ENCODE results near the gene PIMREG. TPM values are rescaled to one million over a fixed set of nuclear protein-coding genes. Genes with fewer than 3 reads are reported as not detected.

The PIMREG gene
- total RNA-seq: 1 to 10 TPM; 3.9 to 9.2 TPM

- Mint-ChIP-seq H3K27me3 (peaks cover 11 to 16% of the 10 kb centered on the region in 2 donors), H3K4me1 (ENCODE audit: low read depth in 2 of 2) (peaks cover 12 to 13% of the 10 kb centered on the region in 2 donors), H3K27ac (peak within 1 kb of the TSS; percentile 48 to 88), H3K36me3 (no peaks in the 10 kb centered on the region), H3K9me3 (no peaks in the 10 kb centered on the region), H3K4me3 (peak within 1 kb of the TSS; percentile 92)
- DNase-seq (ENCODE audit: low spot score) (peak; percentile 95), ATAC-seq (peak; percentile 96 to 97)
Observed at GRCh38 chr17:6443692-6444570, at the start of gene PIMREG. TSS of gene PIMREG (plus strand) at chr17:6444455. CDS start at chr17:6445111, 656 bp downstream.

- no peak for ATAC-seq
Observed at GRCh38 chr17:6398955-6399354, 45.3 kb upstream of the PIMREG start.

GRCh38 chr17:6402258-6402657 lies 42.0 kb upstream of the PIMREG start:
- Mint-ChIP-seq H3K27ac (no peak overlapping the region), H3K9me3 (no peaks in the 10 kb centered on the region), H3K4me1 (ENCODE audit: low read depth in 2 of 2) (no peaks in the 10 kb centered on the region), H3K27me3 (peaks cover 12 to 18% of the 10 kb centered on the region in 2 donors), H3K4me3 (no peak overlapping the region), H3K36me3 (no peaks in the 10 kb centered on the region)
- ATAC-seq (no peak), DNase-seq (ENCODE audit: low spot score) (no peak)

More at GRCh38 chr17:6398955-6399354, 45.3 kb upstream of the PIMREG start:
- H3K4me1 Mint-ChIP-seq (ENCODE audit: low read depth in 2 of 2): no peaks in the 10 kb centered on the region
- no peak overlapping the region for H3K4me3 Mint-ChIP-seq
- peaks cover 15 to 27% of the 10 kb centered on the region in 2 donors for H3K27me3 Mint-ChIP-seq
- H3K36me3 Mint-ChIP-seq: no peaks in the 10 kb centered on the region
- DNase-seq (ENCODE audit: low spot score): no peak
- H3K27ac Mint-ChIP-seq: no peak overlapping the region
- no peaks in the 10 kb centered on the region for H3K9me3 Mint-ChIP-seq

GRCh38 chr17:6408276-6408675 lies 36.0 kb upstream of the PIMREG start:
- H3K4me1 Mint-ChIP-seq (ENCODE audit: low read depth in 2 of 2): no peaks in the 10 kb centered on the region
- H3K4me3 Mint-ChIP-seq: no peak overlapping the region
- H3K27me3 Mint-ChIP-seq: peaks cover 21 to 22% of the 10 kb centered on the region in 2 donors
- DNase-seq (ENCODE audit: low spot score) (no peak), ATAC-seq (no peak)
- H3K9me3 Mint-ChIP-seq: no peaks in the 10 kb centered on the region
- no peak overlapping the region for H3K27ac Mint-ChIP-seq
- no peaks in the 10 kb centered on the region for H3K36me3 Mint-ChIP-seq

GRCh38 chr17:6408735-6409134 lies 35.5 kb upstream of the PIMREG start:
- Mint-ChIP-seq H3K36me3 (no peaks in the 10 kb centered on the region), H3K27ac (no peak overlapping the region), H3K27me3 (peaks cover 16 to 23% of the 10 kb centered on the region in 2 donors), H3K9me3 (no peaks in the 10 kb centered on the region), H3K4me3 (no peak overlapping the region), H3K4me1 (ENCODE audit: low read depth in 2 of 2) (no peaks in the 10 kb centered on the region)
- ATAC-seq (no peak), DNase-seq (ENCODE audit: low spot score) (no peak)

GRCh38 chr17:6413065-6413464 lies 31.2 kb upstream of the PIMREG start:
- no peaks in the 10 kb centered on the region for H3K36me3 Mint-ChIP-seq
- ATAC-seq: no peak
- H3K9me3 Mint-ChIP-seq: no peaks in the 10 kb centered on the region
- H3K4me1 Mint-ChIP-seq (ENCODE audit: low read depth in 2 of 2): no peaks in the 10 kb centered on the region
- DNase-seq (ENCODE audit: low spot score): no peak
- H3K27me3 Mint-ChIP-seq: peaks cover 14 to 17% of the 10 kb centered on the region in 2 donors
- no peak overlapping the region for H3K27ac Mint-ChIP-seq
- H3K4me3 Mint-ChIP-seq: no peak overlapping the region

GRCh38 chr17:6415616-6416015 lies 28.6 kb upstream of the PIMREG start:
- Mint-ChIP-seq H3K27me3 (peaks cover 14 to 19% of the 10 kb centered on the region in 2 donors), H3K9me3 (no peaks in the 10 kb centered on the region), H3K4me1 (ENCODE audit: low read depth in 2 of 2) (no peaks in the 10 kb centered on the region), H3K27ac (no peak overlapping the region), H3K36me3 (no peaks in the 10 kb centered on the region), H3K4me3 (no peak overlapping the region)
- ATAC-seq (no peak), DNase-seq (ENCODE audit: low spot score) (no peak)

- Mint-ChIP-seq H3K9me3 (no peaks in the 10 kb centered on the region), H3K4me3 (no peak overlapping the region), H3K27me3 (peaks cover 19 to 23% of the 10 kb centered on the region in 2 donors), H3K27ac (no peak overlapping the region), H3K4me1 (ENCODE audit: low read depth in 2 of 2) (peaks cover 0 to 3% of the 10 kb centered on the region in 2 donors), H3K36me3 (no peaks in the 10 kb centered on the region)
- ATAC-seq (no peak), DNase-seq (ENCODE audit: low spot score) (no peak)
Observed at GRCh38 chr17:6420173-6420641, 24.0 kb upstream of the PIMREG start.

GRCh38 chr17:6421700-6422604 lies 22.3 kb upstream of the PIMREG start:
- H3K36me3 Mint-ChIP-seq: no peaks in the 10 kb centered on the region
- no peak overlapping the region for H3K4me3 Mint-ChIP-seq
- H3K27me3 Mint-ChIP-seq: peaks cover 21 to 25% of the 10 kb centered on the region in 2 donors
- peaks cover 1 to 4% of the 10 kb centered on the region in 2 donors for H3K4me1 Mint-ChIP-seq (ENCODE audit: low read depth in 2 of 2)
- H3K9me3 Mint-ChIP-seq: no peaks in the 10 kb centered on the region
- no peak overlapping the region for H3K27ac Mint-ChIP-seq
- ATAC-seq (peak; percentile 80 to 88), DNase-seq (ENCODE audit: low spot score) (peak; percentile 87)

GRCh38 chr17:6422654-6423241 lies 21.5 kb upstream of the PIMREG start:
- H3K4me1 Mint-ChIP-seq (ENCODE audit: low read depth in 2 of 2): peaks cover 9 to 12% of the 10 kb centered on the region in 2 donors
- H3K36me3 Mint-ChIP-seq: no peaks in the 10 kb centered on the region
- no peak overlapping the region for H3K27ac Mint-ChIP-seq
- ATAC-seq (no peak), DNase-seq (ENCODE audit: low spot score) (no peak)
- H3K9me3 Mint-ChIP-seq: no peaks in the 10 kb centered on the region
- H3K4me3 Mint-ChIP-seq: no peak overlapping the region
- peaks cover 21 to 28% of the 10 kb centered on the region in 2 donors for H3K27me3 Mint-ChIP-seq

GRCh38 chr17:6423931-6424330 lies 20.3 kb upstream of the PIMREG start:
- no peak overlapping the region for H3K4me3 Mint-ChIP-seq
- peaks cover 10 to 16% of the 10 kb centered on the region in 2 donors for H3K4me1 Mint-ChIP-seq (ENCODE audit: low read depth in 2 of 2)
- H3K36me3 Mint-ChIP-seq: no peaks in the 10 kb centered on the region
- H3K9me3 Mint-ChIP-seq: no peaks in the 10 kb centered on the region
- peaks cover 21 to 28% of the 10 kb centered on the region in 2 donors for H3K27me3 Mint-ChIP-seq
- DNase-seq (ENCODE audit: low spot score): no peak
- no peak overlapping the region for H3K27ac Mint-ChIP-seq
- ATAC-seq: no peak

GRCh38 chr17:6425407-6425806 lies 18.8 kb upstream of the PIMREG start:
- ATAC-seq (no peak), DNase-seq (ENCODE audit: low spot score) (no peak)
- peaks cover 20 to 32% of the 10 kb centered on the region in 2 donors for H3K27me3 Mint-ChIP-seq

GRCh38 chr17:6426356-6427101 lies 17.7 kb upstream of the PIMREG start:
- ATAC-seq (no peak), DNase-seq (ENCODE audit: low spot score) (no peak)
- Mint-ChIP-seq H3K27ac (no peak overlapping the region), H3K4me3 (no peak overlapping the region), H3K9me3 (peaks cover 4% of the 10 kb centered on the region), H3K4me1 (ENCODE audit: low read depth in 2 of 2) (peaks cover 10 to 16% of the 10 kb centered on the region in 2 donors), H3K27me3 (peaks cover 18 to 30% of the 10 kb centered on the region in 2 donors), H3K36me3 (peaks cover 13% of the 10 kb centered on the region)

More at GRCh38 chr17:6425407-6425806, 18.8 kb upstream of the PIMREG start:
- Mint-ChIP-seq H3K36me3 (peaks cover 7% of the 10 kb centered on the region), H3K4me3 (no peak overlapping the region), H3K4me1 (ENCODE audit: low read depth in 2 of 2) (peaks cover 10 to 16% of the 10 kb centered on the region in 2 donors), H3K27ac (no peak overlapping the region), H3K9me3 (peaks cover 4% of the 10 kb centered on the region)

All from natural killer cell treated with Interleukin-12 subunit alpha and Interleukin-12 subunit beta and Interleukin-15 and Interleukin-18, amount 100 ng/mL, for 72 hours (primary cell).